ENCODE measurements around the gene TBC1D21.

Gene TBC1D21

DNA sequence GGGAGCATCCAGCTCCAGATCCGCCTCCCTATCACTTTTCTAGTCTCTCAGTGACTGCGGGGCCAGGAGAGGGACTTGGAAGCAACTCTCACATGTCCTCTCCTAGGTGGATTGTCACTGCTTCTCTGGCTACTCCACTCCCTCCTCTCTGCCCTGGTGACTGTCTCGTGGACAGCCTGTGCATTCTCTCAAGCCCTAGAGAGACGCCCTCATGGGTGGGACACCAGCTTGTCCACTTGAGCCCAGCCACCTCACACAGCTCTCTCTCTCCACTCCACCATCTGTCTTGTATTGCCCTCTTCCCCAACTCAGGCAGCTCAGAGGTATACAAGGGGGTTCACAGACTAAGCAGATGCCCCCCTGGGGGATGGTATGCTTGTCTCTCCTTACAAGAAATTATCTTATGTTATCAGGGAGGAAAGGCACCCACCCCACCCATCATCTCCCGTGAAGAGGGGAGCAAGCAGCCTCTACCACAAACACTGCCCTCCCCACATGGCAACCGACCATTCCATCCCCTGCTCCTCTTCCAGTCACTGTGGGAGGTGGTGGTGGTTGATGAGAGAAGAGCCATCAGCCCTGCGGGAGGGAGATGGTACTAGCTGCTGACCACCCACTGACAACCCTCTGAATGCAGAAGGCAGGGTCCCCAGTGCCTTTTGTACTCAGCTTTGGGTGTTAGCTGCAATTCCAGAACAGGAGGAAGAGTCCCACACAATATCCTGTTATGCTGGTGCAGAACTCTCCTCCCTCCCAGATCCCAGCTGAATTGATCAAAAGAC, 37.3 kb downstream of the TBC1D21 start:
- no peak overlapping the region for H3K27ac ChIP-seq (ENCODE audit: low read depth, low read length, poor library complexity, severe bottlenecking)
- H3K9ac ChIP-seq (ENCODE audit: low read length) = no peak overlapping the region
- H3K4me1 ChIP-seq (ENCODE audit: insufficient read depth, low read length, severe bottlenecking) = no peaks in the 10 kb centered on the region
- no peaks in the 10 kb centered on the region for H3K36me3 ChIP-seq (ENCODE audit: insufficient read depth, low read length)
- no peak overlapping the region for H2AFZ ChIP-seq (ENCODE audit: low read length)
- TF ChIP-seq, protein P1, sequence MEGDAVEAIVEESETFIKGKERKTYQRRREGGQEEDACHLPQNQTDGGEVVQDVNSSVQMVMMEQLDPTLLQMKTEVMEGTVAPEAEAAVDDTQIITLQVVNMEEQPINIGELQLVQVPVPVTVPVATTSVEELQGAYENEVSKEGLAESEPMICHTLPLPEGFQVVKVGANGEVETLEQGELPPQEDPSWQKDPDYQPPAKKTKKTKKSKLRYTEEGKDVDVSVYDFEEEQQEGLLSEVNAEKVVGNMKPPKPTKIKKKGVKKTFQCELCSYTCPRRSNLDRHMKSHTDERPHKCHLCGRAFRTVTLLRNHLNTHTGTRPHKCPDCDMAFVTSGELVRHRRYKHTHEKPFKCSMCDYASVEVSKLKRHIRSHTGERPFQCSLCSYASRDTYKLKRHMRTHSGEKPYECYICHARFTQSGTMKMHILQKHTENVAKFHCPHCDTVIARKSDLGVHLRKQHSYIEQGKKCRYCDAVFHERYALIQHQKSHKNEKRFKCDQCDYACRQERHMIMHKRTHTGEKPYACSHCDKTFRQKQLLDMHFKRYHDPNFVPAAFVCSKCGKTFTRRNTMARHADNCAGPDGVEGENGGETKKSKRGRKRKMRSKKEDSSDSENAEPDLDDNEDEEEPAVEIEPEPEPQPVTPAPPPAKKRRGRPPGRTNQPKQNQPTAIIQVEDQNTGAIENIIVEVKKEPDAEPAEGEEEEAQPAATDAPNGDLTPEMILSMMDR (IDR thresholded peaks at IDR 0.05; ENCODE audit: low read length) = no peak
- TF ChIP-seq EZH2 (IDR thresholded peaks at IDR 0.05; ENCODE audit: borderline replicate concordance, low read length) = no peak
- H3F3A ChIP-seq (ENCODE audit: insufficient read depth, low read length) = no peaks in the 10 kb centered on the region
- no peak overlapping the region for H3K4me2 ChIP-seq (ENCODE audit: low read length)
- H3K9me3 ChIP-seq (ENCODE audit: low read length) = no peaks in the 10 kb centered on the region
- no peaks in the 10 kb centered on the region for H4K20me1 ChIP-seq (ENCODE audit: insufficient read depth, low read length)
- no peak overlapping the region for H3K4me3 ChIP-seq (ENCODE audit: low read depth, low read length, poor library complexity, severe bottlenecking)
- H3K9me2 ChIP-seq (ENCODE audit: low read depth, low read length) = no peaks in the 10 kb centered on the region
- H3K27me3 ChIP-seq (ENCODE audit: insufficient read depth, low read length) = no peaks in the 10 kb centered on the region; the same call in 1 of the 2 replicates
- no peaks in the 10 kb centered on the region for H3K79me2 ChIP-seq (ENCODE audit: insufficient read depth, low read length)

DNA sequence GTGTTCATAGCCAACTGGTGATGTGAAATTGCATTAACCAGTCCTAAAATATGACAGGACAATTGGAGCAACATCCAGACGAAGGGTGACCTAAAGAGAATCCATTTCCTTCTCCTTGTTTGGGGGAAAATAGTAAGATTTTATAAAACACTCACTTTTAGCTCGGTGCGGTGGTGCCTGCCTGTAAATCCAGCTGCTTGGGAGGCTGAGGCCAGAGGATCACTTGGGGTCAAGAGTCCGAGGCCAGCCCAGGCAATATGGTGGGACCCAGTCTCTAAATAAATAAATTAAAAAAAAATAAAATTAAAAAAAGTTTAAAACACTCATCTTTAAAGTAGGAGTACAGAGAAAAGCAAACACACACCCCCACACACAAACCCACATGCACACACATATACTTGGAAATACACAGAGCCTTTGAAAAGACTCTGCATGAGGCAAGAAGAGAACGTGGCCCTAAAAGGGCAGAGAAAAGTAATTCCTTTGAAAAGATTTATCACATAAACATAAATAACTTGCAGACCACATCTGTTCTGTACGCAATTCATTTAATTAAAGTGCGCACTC, 38.7 kb downstream of the TBC1D21 start:
- Histone ChIP-seq H4K20me1 (ENCODE audit: insufficient read depth, low read length) (no peaks in the 10 kb centered on the region), H3K9me2 (ENCODE audit: low read depth, low read length) (no peaks in the 10 kb centered on the region), H3K4me1 (ENCODE audit: insufficient read depth, low read length, severe bottlenecking) (no peaks in the 10 kb centered on the region), H3K79me2 (ENCODE audit: insufficient read depth, low read length) (no peaks in the 10 kb centered on the region), H3K27ac (ENCODE audit: low read depth, low read length, poor library complexity, severe bottlenecking) (no peak overlapping the region), H3K4me3 (ENCODE audit: low read depth, low read length, poor library complexity, severe bottlenecking) (no peak overlapping the region), H3K9ac (ENCODE audit: low read length) (no peak overlapping the region), H3K27me3 (ENCODE audit: insufficient read depth, low read length) (no peaks in the 10 kb centered on the region; the same call in 1 of the 2 replicates), H3K9me3 (ENCODE audit: low read length) (no peaks in the 10 kb centered on the region), H3K4me2 (ENCODE audit: low read length) (no peak overlapping the region), H2AFZ (ENCODE audit: low read length) (no peak overlapping the region), H3K36me3 (ENCODE audit: insufficient read depth, low read length) (no peaks in the 10 kb centered on the region), H3F3A (ENCODE audit: insufficient read depth, low read length) (no peaks in the 10 kb centered on the region)
- no peak for TF ChIP-seq EZH2 (IDR thresholded peaks at IDR 0.05; ENCODE audit: borderline replicate concordance, low read length)
- TF ChIP-seq, protein P1 (IDR thresholded peaks at IDR 0.05; ENCODE audit: low read length) = no peak

DNA sequence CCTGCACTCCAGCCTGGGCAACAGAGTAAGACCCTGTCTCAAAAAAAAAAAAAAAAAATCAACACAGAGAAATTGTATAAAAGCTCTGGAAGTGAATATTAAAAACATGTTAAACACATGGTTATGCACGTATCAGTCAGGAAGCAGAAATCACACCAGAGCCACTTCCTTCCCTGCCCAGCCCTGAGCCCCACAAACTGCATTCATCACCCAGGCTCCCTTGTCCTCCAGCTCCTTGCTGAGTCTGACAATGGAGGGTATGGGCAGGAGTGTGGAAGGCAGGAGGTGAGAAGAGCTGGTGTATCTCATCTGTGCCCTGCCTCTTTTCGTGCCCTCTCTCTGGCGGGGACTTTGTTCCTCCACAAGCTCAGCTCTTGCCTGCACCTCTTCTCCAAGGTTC, 40.8 kb downstream of the TBC1D21 start:
- no peaks in the 10 kb centered on the region for H3K27me3 ChIP-seq (ENCODE audit: insufficient read depth, low read length)
- no peak overlapping the region for H3K4me3 ChIP-seq (ENCODE audit: low read depth, low read length, poor library complexity, severe bottlenecking)
- no peaks in the 10 kb centered on the region for H3K79me2 ChIP-seq (ENCODE audit: insufficient read depth, low read length)
- TF ChIP-seq, protein P1 (IDR thresholded peaks at IDR 0.05; ENCODE audit: low read length) = no peak
- TF ChIP-seq EZH2 (IDR thresholded peaks at IDR 0.05; ENCODE audit: borderline replicate concordance, low read length) = no peak
- no peak overlapping the region for H2AFZ ChIP-seq (ENCODE audit: low read length)
- no peaks in the 10 kb centered on the region for H3K9me3 ChIP-seq (ENCODE audit: low read length)
- no peak overlapping the region for H3K9ac ChIP-seq (ENCODE audit: low read length)
- H3K4me2 ChIP-seq (ENCODE audit: low read length) = no peak overlapping the region
- no peak overlapping the region for H3K27ac ChIP-seq (ENCODE audit: low read depth, low read length, poor library complexity, severe bottlenecking)
- no peaks in the 10 kb centered on the region for H3K4me1 ChIP-seq (ENCODE audit: insufficient read depth, low read length, severe bottlenecking)
- no peaks in the 10 kb centered on the region for H4K20me1 ChIP-seq (ENCODE audit: insufficient read depth, low read length)
- no peaks in the 10 kb centered on the region for H3F3A ChIP-seq (ENCODE audit: insufficient read depth, low read length)
- no peaks in the 10 kb centered on the region for H3K9me2 ChIP-seq (ENCODE audit: low read depth, low read length)
- H3K36me3 ChIP-seq (ENCODE audit: insufficient read depth, low read length) = no peaks in the 10 kb centered on the region

Data from OCI-LY1 (cell line).